NCI-H2196 treated with DMSO at 0.1 percent for 48 hours (cell line): ENCODE data around the gene GRID1.
"Not testable (repeated sequence)": the region's sequence is repeated elsewhere in the genome, so short reads cannot be mapped to it uniquely, and the experiment has no call there.

ENCODE experiments used
- DNase-seq: peaks from one replicate; lab custom pipeline; 2025; ENCODE audit not compliant: unreplicated experiment; lab: John Stamatoyannopoulos, UW

GRID1 gene

GRCh38 chr10:86255405-86256251 lies 111.0 kb downstream of the GRID1 start:
- no peak for DNase-seq

- DNase-seq, result no peak
Observed at GRCh38 chr10:86254526-86255174, 111.9 kb downstream of the GRID1 start.

- no peak for DNase-seq
Observed at GRCh38 chr10:86254081-86254480, 112.5 kb downstream of the GRID1 start.

GRCh38 chr10:86253091-86254072 lies 113.2 kb downstream of the GRID1 start:
- DNase-seq, result no peak

GRCh38 chr10:86252556-86252955 lies 114.0 kb downstream of the GRID1 start:
- DNase-seq, result no peak

- DNase-seq, result no peak
Observed at GRCh38 chr10:86252079-86252478, 114.5 kb downstream of the GRID1 start.

- DNase-seq, result no peak
Observed at GRCh38 chr10:86251426-86251825, 115.2 kb downstream of the GRID1 start.

- DNase-seq, result no peak
Observed at GRCh38 chr10:86250399-86250798, 116.2 kb downstream of the GRID1 start.

- DNase-seq, result no peak
Observed at GRCh38 chr10:86249794-86250193, 116.8 kb downstream of the GRID1 start.

- no peak for DNase-seq
Observed at GRCh38 chr10:86248062-86248461, 118.5 kb downstream of the GRID1 start.

GRCh38 chr10:86247588-86247987 lies 119.0 kb downstream of the GRID1 start:
- no peak for DNase-seq

- no peak for DNase-seq
Observed at GRCh38 chr10:86247073-86247472, 119.5 kb downstream of the GRID1 start.

GRCh38 chr10:86246279-86246940 lies 120.2 kb downstream of the GRID1 start:
- no peak for DNase-seq

GRCh38 chr10:86245015-86245394 lies 121.6 kb downstream of the GRID1 start:
- DNase-seq, result no peak

GRCh38 chr10:86244297-86245014 lies 122.1 kb downstream of the GRID1 start:
- DNase-seq, result no peak

GRCh38 chr10:86243651-86244155 lies 122.9 kb downstream of the GRID1 start:
- no peak for DNase-seq

- no peak for DNase-seq
Observed at GRCh38 chr10:86242761-86243160, 123.8 kb downstream of the GRID1 start.

- not testable (repeated sequence) for DNase-seq
Observed at GRCh38 chr10:86238089-86238488, 128.5 kb downstream of the GRID1 start.

- DNase-seq, result no peak
Observed at GRCh38 chr10:86234541-86235270, 131.9 kb downstream of the GRID1 start.
